Raji (cell line): ENCODE results near the gene NAALADL2.

ENCODE experiments used
- POLR2A ChIP-seq: IDR thresholded peaks from 2 replicates; pipeline ENCODE4 v1.6.1; 2011; ENCODE audit warnings: low read depth, low read length, control low read depth; ENCODE audit not compliant: insufficient read depth

The NAALADL2 gene

DNA sequence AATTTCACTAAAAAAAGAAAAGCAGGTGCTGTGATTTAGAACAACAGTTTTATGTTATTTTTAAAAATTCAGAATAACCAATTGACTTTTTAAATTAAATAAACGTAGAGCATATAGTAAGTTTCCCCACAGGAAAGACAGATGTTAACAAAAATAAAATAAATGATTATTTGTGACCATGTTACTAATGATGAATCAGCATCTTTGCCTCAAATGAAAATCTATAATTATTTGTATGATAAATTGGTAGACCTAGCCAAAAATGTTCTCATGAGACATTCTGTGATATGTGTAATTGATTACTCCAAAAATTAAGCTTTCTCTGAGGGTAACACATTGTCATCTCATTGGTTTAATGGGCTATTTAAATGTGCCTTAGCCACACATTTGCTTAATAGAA, 948.0 kb downstream of the NAALADL2 start:
- TF ChIP-seq POLR2A, result no peak

DNA sequence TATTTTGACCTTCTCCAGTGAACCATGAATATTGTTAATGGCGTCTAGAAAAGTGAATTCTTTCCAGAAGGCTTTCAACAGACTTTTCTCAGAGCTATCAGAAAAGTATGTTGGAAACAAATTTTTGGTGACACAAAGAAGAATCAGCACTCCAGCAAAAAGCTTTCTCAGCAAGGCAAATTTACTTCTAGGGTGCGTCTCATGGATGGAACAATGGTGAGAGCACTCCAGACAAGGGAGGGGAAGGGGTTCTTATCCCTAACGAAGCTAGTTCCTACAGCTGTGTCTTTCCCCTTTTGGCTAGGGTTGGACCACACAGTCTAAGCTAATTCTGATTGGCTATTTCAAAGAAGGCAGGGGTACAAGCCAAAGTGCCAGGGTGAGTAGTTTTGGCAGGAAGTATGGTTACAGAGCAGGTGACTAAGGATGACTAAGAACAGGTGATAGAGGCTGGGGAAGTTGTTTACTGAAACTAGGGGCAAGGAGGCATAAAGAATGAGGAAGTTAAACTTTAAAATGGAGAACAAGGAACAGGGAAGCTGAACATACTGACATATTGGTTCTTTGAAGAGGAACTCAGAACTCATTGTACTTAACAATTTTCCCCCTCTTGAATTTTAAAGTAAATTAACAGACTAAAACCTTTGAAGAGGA, 959.8 kb downstream of the NAALADL2 start:
- TF ChIP-seq POLR2A, result no peak

DNA sequence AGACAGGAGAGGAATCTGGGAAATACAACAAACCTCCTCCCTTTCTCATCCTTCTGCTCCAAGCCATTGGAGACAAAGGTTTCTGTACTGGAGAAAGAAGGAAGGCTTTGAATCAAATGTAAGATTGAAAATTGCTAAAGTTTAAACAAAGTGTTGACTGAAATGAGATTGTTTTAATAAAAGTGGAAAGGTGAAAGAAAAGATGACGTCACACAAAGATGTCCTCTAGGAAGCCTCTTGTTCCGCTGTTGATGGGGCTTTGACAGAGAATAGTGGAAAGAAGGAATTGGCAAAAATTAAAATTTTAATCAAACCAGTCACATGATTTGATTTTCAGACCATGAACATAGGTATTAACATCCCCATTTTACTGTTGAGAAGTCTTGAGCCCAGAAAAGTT, 967.6 kb downstream of the NAALADL2 start:
- no peak for TF ChIP-seq POLR2A

DNA sequence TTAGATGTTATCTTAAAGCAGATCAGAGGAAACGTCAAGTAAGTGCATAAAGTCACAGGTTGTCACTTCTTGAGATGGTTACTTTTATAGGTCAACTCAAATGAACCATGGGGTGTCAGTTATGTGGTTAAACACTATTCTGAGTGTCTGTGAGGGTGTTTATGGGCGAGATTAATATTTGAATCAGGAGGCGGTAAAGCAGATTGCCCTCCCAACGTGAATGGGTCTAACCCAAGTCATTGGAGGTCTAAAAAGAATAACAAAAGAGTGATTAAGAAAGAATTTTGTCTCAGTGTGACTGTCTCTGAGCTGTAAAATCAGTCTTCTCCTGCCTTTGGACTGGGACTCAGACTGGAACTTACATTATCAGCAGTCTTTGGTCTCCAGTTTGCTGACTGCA, 977.5 kb downstream of the NAALADL2 start:
- TF ChIP-seq POLR2A, result no peak

DNA sequence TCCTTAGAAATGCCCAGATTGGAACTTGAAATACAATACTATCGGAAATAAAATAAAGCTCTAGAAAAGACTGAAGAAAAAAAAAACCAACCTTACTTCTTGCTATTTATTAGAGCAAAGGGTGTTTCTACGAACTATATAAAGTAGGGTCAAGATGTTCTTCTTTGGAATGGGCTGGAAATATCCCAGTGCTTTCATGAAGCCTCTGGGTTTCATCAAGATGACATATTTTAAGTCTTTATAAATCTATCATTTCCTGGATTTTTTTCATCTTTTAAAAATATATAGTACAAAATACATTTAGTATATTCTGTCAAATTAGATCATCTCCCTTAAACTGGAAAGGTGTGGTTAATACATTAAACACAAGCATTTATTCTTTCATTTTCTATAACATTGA, 978.8 kb downstream of the NAALADL2 start:
- TF ChIP-seq POLR2A, result no peak

DNA sequence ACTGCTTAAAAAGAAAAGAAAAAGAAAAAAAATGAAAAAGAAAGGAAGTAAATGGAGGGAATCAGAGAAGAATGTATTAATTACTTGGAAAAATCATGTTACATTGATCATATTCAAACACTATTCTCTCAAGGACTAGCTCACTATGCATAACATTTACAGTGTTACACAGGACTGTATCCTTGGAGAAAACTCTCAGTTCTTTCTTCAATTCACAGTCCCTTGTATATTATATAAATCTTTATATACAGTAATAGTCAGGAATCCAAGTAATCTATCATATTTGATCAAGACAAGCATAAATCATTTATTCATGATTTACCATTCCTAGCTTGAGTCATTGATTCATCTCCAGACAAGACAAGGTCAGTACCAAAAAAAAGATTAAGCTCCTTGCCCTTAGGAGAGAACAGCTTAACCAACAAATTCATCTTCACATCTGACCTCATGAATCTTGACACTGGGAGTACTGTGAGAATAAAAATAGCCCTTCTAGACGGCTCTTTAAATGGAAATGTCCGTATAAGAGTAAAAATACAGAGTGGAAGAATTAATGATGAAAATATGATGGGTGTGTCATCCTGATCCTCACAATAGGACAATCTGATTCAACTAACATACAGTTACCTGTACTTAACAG, 980.4 kb downstream of the NAALADL2 start:
- no peak for TF ChIP-seq POLR2A

DNA sequence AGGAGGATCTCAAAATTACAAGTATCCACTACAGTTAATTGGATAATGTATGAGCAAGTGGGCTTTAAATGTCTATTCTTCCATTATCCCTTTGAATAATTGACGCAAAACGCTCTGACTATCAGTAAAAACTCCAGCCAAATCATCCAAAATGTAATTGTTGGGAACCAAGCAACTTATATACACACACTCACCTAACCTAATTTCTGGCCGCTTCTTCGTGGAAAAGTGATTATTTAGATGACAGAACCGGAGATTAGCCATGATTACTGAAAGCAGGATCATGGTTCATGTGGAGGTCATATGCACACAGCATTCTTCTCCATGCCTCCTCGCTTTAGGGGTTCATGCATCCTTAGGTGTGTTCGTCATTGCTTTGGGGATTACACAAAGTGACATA, 992.4 kb downstream of the NAALADL2 start:
- no peak for TF ChIP-seq POLR2A

DNA sequence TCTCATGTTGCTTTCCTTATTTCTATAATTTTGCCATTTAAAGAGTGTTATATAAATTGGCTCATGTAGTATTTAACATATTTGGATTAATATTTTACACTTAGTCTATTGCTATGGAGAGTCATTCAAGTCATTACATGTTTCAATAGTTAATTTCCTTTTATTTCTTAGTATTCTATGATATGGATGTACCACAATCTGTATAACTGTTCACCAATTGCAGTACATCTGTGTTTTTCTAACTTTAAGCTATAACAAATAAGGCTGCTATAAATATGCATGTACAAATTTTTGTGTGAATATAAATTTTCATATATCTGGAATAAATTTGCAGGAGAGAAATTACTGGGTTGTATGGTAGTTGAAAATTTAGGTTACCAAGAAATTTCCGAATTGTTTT, 993.4 kb downstream of the NAALADL2 start:
- TF ChIP-seq POLR2A, result no peak

DNA sequence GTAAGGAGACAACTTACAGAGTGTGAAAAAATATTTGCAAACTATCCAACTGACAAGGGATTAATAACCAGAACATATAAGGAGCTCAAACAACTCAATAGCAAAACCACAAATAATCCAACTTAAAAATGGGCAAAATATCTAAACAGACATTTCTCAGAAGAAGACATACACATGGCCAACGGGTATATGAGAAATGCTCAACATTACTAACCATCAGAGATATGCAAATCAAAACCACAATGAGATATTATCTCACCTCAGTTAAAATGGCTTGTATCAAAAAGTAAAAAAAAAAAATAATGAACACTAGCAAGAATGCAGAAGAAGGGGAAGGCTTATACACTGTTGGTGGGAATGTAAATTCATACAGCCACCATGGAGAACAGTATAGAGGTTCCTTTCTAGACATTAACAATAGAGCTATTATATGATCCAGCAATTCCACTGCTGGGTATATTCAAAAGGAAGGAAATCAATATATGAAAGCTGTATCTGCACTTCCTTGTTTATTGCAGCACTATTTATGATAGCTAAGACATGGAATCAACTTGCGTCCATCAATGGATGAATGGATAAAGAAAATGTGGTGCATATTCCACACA, 998.6 kb downstream of the NAALADL2 start:
- TF ChIP-seq POLR2A, result no peak
